ENCODE data around the gene PAQR9. TPM values are rescaled to one million over a fixed set of nuclear protein-coding genes. Genes with fewer than 3 reads are reported as not detected.

The PAQR9 gene
- total and polyA plus RNA-seq, 2 of the 13 experiments (the other 11 are each of a cell fraction or from before 2014, with no cell fraction given) = 3.7 to 10.3 TPM

DNA sequence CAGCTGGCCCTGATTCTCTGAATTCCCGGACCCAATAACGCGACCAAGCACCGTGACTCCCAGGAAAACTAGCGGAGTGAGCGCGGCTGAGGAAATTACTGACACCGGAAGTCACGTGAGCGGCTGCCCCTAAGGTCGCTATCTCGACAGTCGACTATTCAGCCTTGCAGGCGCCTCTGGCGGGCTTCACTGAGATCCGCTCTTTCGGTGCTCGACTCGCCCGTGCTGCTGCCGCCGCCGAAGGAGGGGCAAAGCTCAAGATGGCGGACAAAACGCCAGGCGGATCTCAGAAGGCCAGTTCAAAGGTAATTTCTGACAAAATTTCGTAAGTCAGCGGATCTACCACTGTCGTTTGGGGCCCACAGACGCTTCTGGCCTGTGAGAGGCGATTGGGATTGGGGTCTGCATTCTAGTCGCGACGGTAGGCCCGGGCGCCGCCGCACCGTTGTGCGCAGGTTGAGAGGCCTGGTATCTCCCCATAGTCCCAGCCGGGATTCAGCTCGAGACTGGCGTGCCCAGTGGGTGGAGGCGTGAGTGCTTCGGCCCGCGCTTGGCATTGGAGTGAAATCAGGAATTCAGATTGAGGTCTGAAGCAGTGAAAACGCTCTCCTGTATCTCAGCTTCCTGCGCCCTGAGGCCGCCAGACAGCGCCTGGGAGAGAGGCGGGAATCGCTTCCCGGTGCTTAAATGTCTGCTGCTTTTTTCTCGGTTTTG is 38.1 kb upstream of the PAQR9 start, which contains the start of gene U2SURP (continued):
- TF ChIP-seq, protein P1, sequence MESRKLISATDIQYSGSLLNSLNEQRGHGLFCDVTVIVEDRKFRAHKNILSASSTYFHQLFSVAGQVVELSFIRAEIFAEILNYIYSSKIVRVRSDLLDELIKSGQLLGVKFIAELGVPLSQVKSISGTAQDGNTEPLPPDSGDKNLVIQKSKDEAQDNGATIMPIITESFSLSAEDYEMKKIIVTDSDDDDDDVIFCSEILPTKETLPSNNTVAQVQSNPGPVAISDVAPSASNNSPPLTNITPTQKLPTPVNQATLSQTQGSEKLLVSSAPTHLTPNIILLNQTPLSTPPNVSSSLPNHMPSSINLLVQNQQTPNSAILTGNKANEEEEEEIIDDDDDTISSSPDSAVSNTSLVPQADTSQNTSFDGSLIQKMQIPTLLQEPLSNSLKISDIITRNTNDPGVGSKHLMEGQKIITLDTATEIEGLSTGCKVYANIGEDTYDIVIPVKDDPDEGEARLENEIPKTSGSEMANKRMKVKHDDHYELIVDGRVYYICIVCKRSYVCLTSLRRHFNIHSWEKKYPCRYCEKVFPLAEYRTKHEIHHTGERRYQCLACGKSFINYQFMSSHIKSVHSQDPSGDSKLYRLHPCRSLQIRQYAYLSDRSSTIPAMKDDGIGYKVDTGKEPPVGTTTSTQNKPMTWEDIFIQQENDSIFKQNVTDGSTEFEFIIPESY (CRISPR knock-in tag; IDR thresholded peaks at IDR 0.05) = peak; percentile 28; the same call in 1 of the 2 replicates
- TF ChIP-seq, protein P2, sequence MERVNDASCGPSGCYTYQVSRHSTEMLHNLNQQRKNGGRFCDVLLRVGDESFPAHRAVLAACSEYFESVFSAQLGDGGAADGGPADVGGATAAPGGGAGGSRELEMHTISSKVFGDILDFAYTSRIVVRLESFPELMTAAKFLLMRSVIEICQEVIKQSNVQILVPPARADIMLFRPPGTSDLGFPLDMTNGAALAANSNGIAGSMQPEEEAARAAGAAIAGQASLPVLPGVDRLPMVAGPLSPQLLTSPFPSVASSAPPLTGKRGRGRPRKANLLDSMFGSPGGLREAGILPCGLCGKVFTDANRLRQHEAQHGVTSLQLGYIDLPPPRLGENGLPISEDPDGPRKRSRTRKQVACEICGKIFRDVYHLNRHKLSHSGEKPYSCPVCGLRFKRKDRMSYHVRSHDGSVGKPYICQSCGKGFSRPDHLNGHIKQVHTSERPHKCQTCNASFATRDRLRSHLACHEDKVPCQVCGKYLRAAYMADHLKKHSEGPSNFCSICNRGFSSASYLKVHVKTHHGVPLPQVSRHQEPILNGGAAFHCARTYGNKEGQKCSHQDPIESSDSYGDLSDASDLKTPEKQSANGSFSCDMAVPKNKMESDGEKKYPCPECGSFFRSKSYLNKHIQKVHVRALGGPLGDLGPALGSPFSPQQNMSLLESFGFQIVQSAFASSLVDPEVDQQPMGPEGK (CRISPR knock-in tag; IDR thresholded peaks at IDR 0.05) = peak; percentile 46; the same call in 1 of the 2 replicates
- TF ChIP-seq IKZF4 (CRISPR knock-in tag; IDR thresholded peaks at IDR 0.05; ENCODE audit: borderline replicate concordance, low read depth, not compliant biosample characterization) (peak; percentile 42), CREB1 (IDR thresholded peaks at IDR 0.05) (peak; percentile 76), CREB1 (CRISPR knock-in tag; IDR thresholded peaks at IDR 0.05) (peak; percentile 92), SP140L (CRISPR knock-in tag; IDR thresholded peaks at IDR 0.05; ENCODE audit: borderline replicate concordance) (peak; percentile 75; the same call in 1 of the 2 replicates), CBX1 (IDR thresholded peaks at IDR 0.05; ENCODE audit: low read depth) (peak; percentile 28), HNRNPLL (IDR thresholded peaks at IDR 0.05; ENCODE audit: low read depth, low read length, poor library complexity, severe bottlenecking) (peak; percentile 79), NCOA2 (CRISPR knock-in tag; IDR thresholded peaks at IDR 0.05) (peak; percentile 67), U2AF1 (optimal IDR thresholded peaks at IDR 0.05; ENCODE audit: low read depth, low read length) (peak; percentile 93), ZNF329 (CRISPR knock-in tag; IDR thresholded peaks at IDR 0.05; ENCODE audit: low read depth) (0 out of 2 replicates have a peak, but pooled peaks have one; percentile 57), MED8 (CRISPR knock-in tag; IDR thresholded peaks at IDR 0.05; ENCODE audit: insufficient replicate concordance) (peak; percentile 44), HNRNPL (IDR thresholded peaks at IDR 0.05; ENCODE audit: low read depth, low read length) (peak; percentile 46; the same call in 1 of the 2 replicates), ZZZ3 (CRISPR knock-in tag; IDR thresholded peaks at IDR 0.05; ENCODE audit: borderline replicate concordance) (peak; percentile 53; the same call in 1 of the 2 replicates), BHLHE40 (IDR thresholded peaks at IDR 0.05; ENCODE audit: low read length) (peak; percentile 100), PPARG (CRISPR knock-in tag; conservative IDR thresholded peaks at IDR 0.05) (0 out of 2 replicates have a peak, but pooled peaks have one; percentile 15), HOXA3 (CRISPR knock-in tag; IDR thresholded peaks at IDR 0.05) (peak; percentile 96), ZNF652 (CRISPR knock-in tag; IDR thresholded peaks at IDR 0.05; ENCODE audit: borderline replicate concordance, low read depth) (peak; percentile 43; the same call in 1 of the 2 replicates)
- TF ChIP-seq, protein P3, sequence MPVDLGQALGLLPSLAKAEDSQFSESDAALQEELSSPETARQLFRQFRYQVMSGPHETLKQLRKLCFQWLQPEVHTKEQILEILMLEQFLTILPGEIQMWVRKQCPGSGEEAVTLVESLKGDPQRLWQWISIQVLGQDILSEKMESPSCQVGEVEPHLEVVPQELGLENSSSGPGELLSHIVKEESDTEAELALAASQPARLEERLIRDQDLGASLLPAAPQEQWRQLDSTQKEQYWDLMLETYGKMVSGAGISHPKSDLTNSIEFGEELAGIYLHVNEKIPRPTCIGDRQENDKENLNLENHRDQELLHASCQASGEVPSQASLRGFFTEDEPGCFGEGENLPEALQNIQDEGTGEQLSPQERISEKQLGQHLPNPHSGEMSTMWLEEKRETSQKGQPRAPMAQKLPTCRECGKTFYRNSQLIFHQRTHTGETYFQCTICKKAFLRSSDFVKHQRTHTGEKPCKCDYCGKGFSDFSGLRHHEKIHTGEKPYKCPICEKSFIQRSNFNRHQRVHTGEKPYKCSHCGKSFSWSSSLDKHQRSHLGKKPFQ (CRISPR knock-in tag; IDR thresholded peaks at IDR 0.05; ENCODE audit: insufficient replicate concordance) = peak; percentile 88
- TF ChIP-seq, protein P4, sequence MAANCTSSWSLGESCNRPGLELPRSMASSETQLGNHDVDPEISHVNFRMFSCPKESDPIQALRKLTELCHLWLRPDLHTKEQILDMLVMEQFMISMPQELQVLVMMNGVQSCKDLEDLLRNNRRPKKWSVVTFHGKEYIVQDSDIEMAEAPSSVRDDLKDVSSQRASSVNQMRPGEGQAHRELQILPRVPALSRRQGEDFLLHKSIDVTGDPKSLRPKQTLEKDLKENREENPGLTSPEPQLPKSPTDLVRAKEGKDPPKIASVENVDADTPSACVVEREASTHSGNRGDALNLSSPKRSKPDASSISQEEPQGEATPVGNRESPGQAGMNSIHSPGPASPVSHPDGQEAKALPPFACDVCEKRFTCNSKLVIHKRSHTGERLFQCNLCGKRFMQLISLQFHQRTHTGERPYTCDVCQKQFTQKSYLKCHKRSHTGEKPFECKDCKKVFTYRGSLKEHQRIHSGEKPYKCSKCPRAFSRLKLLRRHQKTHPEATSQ (CRISPR knock-in tag; IDR thresholded peaks at IDR 0.05; ENCODE audit: borderline replicate concordance) = peak; percentile 80; the same call in 1 of the 2 replicates
- TF ChIP-seq, protein P5, sequence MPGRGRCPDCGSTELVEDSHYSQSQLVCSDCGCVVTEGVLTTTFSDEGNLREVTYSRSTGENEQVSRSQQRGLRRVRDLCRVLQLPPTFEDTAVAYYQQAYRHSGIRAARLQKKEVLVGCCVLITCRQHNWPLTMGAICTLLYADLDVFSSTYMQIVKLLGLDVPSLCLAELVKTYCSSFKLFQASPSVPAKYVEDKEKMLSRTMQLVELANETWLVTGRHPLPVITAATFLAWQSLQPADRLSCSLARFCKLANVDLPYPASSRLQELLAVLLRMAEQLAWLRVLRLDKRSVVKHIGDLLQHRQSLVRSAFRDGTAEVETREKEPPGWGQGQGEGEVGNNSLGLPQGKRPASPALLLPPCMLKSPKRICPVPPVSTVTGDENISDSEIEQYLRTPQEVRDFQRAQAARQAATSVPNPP (CRISPR knock-in tag; IDR thresholded peaks at IDR 0.05) = no peak
